ENCODE data around the gene ADAM15.

DNA sequence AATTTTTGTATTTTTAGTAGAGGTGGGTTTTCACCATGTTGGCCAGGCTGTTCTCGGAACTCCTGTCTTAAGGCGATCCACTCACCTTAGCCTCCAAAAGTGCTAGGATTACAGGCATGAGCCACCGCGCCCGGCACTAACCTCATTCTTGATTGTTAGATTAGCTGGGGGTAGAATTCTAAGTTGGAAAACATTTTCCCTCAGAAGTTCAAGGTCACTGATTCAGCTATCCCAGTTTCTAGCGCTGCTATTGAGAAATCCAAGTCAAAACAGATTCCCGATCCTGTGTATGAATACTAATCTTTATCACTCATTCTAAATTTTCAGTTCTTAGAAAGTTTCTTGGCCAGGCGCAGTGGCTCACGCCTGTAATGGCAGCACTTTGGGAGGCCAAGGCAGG, 52.2 kb downstream of the ADAM15 start:
- TF ChIP-seq CTCF (IDR thresholded peaks at IDR 0.05) (no peak), POLR2A (IDR thresholded peaks at IDR 0.05) (no peak)

All from lower leg skin (tissue), 3 donors.